ENCODE results near the gene CDX2.

Gene CDX2

DNA sequence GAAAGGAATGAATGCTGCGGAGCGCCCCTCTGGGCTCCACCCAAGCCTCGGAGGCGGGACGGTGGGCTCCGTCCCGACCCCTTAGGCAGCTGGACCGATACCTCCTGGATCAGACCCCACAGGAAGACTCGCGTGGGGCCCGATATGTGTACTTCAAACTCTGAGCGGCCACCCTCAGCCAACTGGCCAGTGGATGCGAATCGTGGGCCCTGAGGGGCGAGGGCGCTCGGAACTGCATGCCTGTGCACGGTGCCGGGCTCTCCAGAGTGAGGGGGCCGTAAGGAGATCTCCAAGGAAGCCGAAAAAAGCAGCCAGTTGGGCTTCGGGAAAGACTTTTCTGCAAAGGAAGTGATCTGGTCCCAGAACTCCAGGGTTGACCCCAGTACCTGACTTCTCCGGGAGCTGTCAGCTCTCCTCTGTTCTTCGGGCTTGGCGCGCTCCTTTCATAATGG lies 40.7 kb downstream of the CDX2 start:
- DNase-seq (ENCODE audit: low spot score): no peak

DNA sequence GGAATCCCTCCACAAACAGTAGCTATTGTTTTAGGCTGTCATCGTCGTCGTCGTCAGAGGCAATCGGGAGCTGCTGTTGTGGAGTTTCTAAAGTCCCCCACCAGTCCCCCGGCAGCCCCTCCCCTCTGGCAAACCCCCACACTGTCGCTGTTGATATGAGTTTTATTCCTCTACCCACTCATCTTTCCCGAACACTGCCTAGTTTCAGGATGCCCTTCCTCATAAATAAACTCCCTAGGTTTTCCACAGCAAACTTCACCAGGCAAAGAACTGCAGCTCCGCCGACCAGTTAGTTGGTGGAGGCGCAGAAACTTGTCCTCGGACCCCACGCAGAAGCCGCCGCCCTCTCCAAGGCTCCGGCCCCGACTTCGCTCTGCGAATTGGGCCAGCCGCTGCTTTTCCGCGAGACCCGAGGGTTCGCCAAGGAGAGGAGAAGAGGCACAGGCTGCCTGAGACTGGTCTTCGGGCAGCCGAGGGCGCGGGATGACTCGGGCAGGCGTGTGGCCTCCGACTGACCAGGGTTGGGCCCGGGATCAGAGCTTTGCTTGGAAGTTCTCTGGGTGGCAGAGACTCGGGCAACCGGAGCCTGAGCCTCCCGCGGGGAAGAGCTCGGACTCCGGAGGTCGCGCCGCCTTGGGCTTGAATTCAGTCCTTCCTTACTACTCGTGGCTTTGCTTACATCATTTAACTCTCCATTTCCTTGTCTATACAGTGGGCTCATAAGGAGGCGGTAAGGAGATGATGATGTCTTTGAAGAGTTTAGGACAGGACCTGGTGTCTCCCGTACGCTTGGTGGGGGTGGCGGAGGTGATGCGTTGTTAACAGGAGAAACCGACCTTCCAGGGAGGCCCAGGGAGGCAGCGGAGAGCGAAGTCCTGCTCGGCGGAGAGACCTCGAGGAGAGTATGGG lies 41.4 kb downstream of the CDX2 start:
- peak; percentile 33 for DNase-seq (ENCODE audit: low spot score)

- DNase-seq (ENCODE audit: low spot score): peak; percentile 21
Observed at GRCh38 chr13:27926644-27927434, 42.3 kb downstream of the CDX2 start.

DNA sequence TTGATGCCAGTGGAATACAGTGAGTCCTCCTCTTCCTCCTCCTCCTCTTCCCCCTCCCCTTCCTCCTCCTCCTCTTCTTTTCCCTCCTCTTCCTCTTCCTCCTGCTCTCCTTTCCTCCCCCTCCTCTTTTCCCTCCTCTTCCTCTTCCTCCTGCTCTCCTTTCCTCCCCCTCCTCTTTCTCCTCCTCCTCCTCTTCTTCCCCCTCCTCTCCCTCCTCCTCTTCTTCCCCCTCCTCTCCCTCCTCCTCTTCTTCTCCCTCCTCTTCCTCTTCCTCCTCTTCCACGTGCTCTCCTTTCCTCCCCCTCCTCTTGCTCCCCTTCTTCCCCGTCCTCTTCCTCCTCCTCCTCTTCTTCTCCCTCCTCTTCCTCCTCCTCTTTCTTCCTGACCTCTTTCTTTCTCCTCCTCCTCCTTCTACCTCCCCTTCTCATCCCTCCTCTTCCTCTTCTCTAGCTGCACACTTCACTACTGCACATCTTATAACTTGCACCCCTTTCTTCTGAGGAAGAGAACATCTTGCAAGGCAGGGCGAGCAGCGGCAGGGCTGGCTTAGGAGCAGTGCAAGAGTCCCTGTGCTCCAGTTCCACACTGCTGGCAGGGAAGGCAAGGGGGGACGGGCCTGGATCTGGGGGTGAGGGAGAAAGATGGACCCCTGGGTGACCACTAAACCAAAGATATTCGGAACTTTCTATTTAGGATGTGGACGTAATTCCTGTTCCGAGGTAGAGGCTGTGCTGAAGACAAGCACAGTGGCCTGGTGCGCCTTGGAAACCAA lies 43.7 kb downstream of the CDX2 start:
- no peak for DNase-seq (ENCODE audit: low spot score)

DNA sequence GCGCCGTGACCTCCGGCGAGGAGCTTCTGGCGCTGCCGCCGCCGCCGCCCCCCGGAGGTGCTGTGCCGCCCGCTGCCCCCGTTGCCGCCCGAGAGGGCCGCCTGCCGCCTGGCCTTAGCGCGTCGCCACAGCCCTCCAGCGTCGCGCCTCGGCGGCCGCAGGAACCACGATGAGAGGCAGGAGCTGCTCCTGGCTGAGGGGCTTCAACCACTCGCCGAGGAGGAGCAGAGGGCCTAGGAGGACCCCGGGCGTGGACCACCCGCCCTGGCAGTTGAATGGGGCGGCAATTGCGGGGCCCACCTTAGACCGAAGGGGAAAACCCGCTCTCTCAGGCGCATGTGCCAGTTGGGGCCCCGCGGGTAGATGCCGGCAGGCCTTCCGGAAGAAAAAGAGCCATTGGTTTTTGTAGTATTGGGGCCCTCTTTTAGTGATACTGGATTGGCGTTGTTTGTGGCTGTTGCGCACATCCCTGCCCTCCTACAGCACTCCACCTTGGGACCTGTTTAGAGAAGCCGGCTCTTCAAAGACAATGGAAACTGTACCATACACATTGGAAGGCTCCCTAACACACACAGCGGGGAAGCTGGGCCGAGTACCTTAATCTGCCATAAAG lies 44.5 kb downstream of the CDX2 start:
- DNase-seq (ENCODE audit: low spot score): peak; percentile 16

DNA sequence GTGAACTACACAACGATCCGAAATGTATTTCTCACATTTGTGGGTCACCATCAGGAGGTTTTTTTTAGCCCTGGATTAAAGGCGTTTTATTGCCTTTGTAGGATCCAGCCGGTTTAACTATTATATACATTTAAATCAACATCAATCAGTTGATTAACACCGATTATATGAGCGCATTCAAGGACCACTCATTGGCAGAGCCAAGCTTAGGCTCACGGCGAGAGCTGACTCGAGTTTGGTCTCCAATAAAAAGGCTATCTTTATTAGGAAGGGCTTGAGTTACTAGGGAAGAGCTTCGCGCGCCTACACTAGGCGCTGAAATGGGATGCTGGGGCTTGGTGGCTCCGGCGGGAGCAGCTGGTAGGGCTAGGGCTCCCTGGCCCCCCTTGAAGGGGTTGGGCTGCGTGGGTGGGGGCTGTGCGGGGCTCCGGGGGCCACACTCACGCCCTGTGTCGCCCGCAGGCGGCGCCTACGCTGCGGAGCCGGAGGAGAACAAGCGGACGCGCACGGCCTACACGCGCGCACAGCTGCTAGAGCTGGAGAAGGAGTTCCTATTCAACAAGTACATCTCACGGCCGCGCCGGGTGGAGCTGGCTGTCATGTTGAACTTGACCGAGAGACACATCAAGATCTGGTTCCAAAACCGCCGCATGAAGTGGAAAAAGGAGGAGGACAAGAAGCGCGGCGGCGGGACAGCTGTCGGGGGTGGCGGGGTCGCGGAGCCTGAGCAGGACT lies 45.2 kb downstream of the CDX2 start:
- DNase-seq (ENCODE audit: low spot score): no peak

DNA sequence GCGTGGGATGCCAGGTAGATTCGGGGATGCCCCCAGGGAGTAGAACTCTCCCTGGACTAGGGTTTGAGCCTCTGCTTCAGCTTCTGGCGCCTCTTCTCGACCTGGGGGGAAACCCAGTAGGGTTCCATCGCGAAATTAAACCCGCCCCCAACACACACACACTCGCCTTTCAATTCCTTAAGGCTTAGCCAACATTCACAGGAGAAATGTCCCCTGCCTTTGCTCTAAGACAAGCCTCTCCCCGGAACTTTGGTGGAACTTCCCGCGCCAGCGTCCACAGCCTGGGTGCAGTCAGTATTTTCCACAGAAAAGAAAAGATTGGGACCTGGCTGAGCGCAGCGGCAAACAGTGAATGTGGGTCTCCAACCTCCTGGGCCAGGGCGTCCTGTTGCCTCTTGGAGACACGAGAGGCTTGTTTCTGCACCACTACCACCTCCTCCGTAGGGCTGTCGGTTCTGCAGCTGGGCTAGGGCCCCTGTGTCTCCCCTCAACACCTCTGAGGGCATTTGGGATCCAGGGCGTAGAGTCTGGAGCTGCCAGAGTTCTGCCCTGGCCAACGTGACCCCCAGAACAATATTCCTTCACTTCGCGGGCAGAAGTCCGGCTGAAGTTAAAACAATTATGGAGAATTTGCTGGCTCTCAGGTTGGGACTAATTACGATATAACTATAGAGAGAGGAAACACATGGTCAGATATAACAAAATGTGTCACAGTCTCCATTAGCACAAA lies 46.1 kb downstream of the CDX2 start:
- DNase-seq (ENCODE audit: low spot score): no peak

DNA sequence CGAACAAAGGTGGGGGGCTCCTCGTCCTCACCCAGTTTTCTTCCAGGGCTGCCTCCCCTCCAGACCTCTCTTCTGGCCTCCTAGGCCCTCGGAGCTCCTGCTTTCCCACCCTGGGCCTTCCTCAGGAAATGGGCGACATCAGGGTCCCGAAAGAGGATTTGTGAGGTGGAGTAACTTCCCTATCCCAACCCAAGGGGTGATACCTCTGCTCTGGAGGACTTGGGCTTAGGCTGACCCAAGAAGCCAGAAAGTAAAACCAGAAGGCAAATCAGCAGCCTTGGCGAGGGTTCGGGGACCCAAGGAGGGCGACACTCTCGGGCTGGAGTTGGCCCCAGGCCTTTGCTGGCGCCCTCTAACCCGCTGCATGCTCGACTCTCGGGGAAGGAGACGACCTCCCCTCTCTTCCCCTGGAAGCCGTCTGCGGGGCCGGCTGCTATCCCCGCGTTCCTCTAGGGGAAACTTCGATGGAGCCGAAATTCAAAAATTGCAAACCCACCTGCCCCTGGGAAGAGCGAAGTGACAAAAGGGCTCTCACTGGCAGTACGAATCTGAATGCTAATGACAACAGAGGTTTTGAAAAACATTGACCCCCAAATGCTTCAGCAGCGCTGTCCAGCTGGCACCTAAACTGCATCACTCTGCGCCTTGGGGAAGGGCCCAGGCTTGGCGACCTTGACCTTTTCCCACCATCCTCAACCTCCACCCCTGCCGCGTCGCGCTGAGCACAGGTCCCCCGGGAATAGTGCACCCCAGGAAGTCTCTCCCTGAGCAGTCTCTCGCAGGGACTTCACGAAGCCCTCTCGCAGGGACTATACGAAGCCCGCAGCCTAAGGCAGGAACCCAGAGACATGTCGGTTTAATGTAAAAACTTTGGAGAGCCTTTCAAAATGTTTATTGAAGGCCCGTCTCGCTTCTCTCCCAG lies 46.9 kb downstream of the CDX2 start:
- DNase-seq (ENCODE audit: low spot score): no peak

- peak; percentile 19 for DNase-seq (ENCODE audit: low spot score)
Observed at GRCh38 chr13:27921421-27921960, 47.6 kb downstream of the CDX2 start.

- DNase-seq (ENCODE audit: low spot score): peak; percentile 33
Observed at GRCh38 chr13:27920677-27921420, 48.3 kb downstream of the CDX2 start.

GRCh38 chr13:27919934-27920676 lies 49.0 kb downstream of the CDX2 start, which contains the start of gene PDX1:
Gene PDX1, plus strand, starts transcription at chr13:27920000. Its CDS starts 139 bp downstream, at chr13:27920139.
- DNase-seq (ENCODE audit: low spot score): peak; percentile 32

GRCh38 chr13:27919659-27919933 lies 49.5 kb downstream of the CDX2 start:
- peak; percentile 94 for DNase-seq (ENCODE audit: low spot score)

DNA sequence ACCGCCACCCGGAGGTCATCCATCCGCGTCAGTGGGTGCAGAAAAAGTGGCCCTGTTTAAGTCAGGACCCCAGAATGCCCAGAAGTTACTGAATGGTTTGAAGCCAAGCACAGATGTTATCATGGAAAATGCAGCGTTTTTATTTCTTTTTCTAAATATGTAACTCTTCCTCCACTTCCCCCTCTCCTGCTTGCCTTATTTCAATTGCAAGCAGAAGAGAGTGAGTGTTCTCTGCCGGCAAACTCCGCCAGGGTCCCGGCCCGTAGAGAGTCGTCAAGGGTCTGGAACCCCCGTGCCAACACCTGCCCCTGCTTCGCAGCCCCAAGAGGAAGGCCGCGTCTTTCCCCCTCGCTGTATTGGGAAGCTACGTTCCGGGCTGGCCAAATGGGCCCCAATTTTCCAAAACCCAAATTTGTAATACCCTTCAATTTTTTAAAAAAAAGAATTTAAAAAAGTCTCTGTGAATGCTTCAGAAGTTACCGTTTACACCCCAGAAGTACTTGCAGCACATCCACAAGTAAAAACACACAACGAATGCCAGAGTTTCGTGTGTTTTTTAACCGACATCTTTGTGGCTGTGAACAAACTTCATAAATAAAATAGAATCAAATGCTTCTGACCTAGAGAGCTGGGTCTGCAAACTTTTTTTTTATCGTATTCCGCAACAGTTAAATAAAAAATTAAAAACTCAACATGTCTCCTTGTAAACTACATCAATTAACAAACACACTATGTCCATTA lies 50.0 kb downstream of the CDX2 start:
- DNase-seq (ENCODE audit: low spot score): no peak

DNA sequence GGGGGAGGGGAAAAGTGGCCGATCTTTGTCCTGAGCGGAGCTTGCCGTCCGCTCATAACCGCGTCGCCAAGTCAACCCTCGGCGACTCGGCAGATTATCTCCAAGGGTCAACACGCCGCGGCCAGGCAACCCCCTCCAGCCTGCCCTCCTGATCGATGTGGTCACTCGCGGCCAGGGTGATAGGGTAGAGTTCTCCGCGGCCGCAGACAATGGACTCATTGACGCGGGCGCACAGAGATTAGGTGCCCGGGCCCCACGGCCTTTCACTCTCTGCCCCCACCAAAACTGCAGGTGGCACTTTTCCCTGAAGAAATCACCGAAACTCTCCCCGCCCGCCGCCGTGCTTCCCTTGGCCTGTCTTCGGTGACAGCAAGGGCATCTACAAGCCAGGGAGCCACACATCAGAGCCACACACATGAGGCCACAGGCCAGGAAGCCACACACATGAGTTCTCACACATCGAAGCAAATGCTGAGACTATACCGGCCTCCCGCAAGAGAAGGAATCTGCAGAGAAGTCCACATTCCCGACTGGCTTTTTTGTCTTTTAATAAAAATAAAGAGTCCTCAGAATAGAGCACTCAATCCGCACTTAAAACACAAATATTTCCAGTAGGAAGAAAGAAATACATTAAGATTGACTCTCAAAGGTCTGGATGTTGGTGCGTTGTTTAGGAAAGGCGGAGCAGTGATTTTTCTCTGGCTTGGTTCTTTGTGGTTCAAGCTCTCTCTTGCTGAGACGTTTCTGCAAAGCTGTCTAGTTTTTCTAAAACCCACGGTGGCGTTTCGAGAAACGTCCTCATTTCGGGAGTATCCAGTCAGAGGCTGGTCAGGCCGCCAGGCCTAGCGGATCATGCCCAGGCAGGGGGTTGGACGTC lies 50.8 kb downstream of the CDX2 start:
- DNase-seq (ENCODE audit: low spot score): no peak

GRCh38 chr13:27917121-27917947 lies 51.8 kb downstream of the CDX2 start:
- peak; percentile 41 for DNase-seq (ENCODE audit: low spot score)
